ENCODE data around the gene BNIP1. TPM values are rescaled to one million over a fixed set of nuclear protein-coding genes. Genes with fewer than 3 reads are reported as not detected.

The BNIP1 gene
- total and polyA plus RNA-seq, 2 experiments from 2014 or later, result 9.2 to 19.9 TPM

DNA sequence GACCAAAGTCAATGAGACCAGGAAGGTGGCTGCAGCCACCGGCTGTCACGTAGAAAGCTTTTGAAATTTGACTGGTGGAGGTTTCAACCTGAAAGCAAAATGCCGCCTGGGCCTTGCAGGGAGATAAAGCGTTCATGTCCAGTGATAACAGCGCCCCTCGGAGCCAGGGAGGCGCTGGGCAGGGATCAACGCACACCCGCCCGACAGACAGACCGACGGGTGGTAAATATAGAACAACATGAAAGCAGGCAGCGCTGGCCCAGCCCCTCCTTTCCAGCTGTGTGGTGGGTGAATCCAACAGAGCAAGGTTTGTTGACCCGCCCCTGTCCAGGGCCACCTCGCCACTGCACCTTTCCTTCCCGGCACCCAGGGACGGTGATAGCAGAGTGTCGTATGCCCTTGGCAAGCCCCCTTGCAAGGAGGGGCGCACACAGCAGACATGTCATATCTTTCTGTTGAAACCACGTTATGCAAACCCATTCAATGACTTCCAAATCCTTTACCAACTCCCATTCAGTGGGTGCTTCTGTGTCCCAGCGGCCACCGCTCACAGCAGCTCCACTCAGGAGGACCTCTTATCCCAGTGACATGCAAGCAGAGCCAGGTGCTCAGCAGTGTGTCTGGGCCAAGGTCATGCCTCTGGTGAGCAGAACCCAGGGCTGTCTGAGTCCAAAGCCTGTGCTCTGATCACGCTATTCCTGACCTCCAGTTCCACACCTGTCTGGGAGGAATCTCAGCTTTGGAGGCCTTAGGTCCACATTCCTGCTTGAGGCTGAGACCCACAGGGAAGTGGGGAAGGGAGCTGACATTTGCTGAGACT lies 52.0 kb downstream of the BNIP1 start:
- DNase-seq (ENCODE audit: low read depth in 1 of 2, low spot score in 1 of 2), result peak in 1 of 2 donors; percentile 91
- peaks cover 46% of the 10 kb centered on the region for H3K4me1 ChIP-seq (ENCODE audit: low read depth)
- H3K36me3 ChIP-seq, result no peaks in the 10 kb centered on the region
- TF ChIP-seq, protein P1, sequence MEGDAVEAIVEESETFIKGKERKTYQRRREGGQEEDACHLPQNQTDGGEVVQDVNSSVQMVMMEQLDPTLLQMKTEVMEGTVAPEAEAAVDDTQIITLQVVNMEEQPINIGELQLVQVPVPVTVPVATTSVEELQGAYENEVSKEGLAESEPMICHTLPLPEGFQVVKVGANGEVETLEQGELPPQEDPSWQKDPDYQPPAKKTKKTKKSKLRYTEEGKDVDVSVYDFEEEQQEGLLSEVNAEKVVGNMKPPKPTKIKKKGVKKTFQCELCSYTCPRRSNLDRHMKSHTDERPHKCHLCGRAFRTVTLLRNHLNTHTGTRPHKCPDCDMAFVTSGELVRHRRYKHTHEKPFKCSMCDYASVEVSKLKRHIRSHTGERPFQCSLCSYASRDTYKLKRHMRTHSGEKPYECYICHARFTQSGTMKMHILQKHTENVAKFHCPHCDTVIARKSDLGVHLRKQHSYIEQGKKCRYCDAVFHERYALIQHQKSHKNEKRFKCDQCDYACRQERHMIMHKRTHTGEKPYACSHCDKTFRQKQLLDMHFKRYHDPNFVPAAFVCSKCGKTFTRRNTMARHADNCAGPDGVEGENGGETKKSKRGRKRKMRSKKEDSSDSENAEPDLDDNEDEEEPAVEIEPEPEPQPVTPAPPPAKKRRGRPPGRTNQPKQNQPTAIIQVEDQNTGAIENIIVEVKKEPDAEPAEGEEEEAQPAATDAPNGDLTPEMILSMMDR (IDR thresholded peaks at IDR 0.05; ENCODE audit: low read depth, low read length), result no peak
- no peaks in the 10 kb centered on the region for H3K27me3 ChIP-seq
- H3K4me3 ChIP-seq, result no peak overlapping the region
- no peaks in the 10 kb centered on the region for H3K9me3 ChIP-seq (ENCODE audit: low read depth)
- H3K27ac ChIP-seq, result peak overlapping the region; percentile 95

DNA sequence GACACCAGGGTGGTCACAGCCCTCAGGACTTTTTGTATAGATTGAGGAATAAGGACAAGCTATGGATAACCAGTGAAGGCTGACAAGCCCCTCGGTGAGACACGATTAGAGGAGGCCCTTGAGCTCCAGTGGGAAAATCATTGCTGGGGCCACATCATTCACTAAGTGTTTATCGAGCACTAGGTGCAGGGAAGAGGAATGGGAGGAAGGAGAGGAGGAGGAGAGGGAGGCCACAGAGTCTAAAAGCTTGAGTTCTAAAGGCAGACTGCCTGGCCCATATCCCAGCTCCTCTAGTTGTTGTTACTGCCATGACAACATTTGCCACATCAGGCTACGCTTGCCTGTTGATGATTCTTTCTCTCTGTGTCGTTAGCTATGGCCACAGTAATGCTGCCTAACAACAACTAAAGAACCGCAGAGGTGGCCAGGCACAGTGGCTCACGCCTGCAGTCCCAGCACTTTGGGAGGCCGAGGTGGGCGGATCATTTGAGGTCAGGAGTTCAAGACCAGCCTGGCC lies 53.1 kb downstream of the BNIP1 start:
- no peaks in the 10 kb centered on the region for H3K27me3 ChIP-seq
- H3K4me1 ChIP-seq (ENCODE audit: low read depth), result peaks cover 51% of the 10 kb centered on the region
- H3K27ac ChIP-seq, result peak overlapping the region; percentile 95
- no peaks in the 10 kb centered on the region for H3K36me3 ChIP-seq
- no peak overlapping the region for H3K4me3 ChIP-seq
- TF ChIP-seq, protein P1 (IDR thresholded peaks at IDR 0.05; ENCODE audit: low read depth, low read length), result no peak
- DNase-seq (ENCODE audit: low read depth in 1 of 2, low spot score in 1 of 2), result no peak
- H3K9me3 ChIP-seq (ENCODE audit: low read depth), result no peaks in the 10 kb centered on the region

DNA sequence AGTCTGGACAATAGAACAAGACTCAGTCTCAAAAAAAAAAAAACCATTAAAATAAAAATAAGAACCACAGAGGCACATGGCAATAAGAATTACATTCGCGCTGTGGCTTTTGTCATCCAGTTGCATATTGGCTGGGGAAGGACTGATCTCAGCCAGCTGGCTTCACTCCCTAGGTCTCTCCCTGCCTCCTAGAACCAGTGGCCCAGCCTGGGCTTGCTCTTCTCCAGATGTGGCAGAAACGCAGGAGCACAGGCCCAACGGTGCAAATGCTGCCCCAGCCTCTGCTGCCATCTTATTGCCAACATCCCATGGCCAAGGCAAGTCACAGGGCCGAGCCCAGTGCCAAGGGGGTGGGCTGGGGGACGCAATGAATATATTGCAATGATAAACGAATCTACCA lies 53.7 kb downstream of the BNIP1 start:
- no peaks in the 10 kb centered on the region for H3K27me3 ChIP-seq
- peaks cover 54% of the 10 kb centered on the region for H3K4me1 ChIP-seq (ENCODE audit: low read depth)
- DNase-seq (ENCODE audit: low read depth in 1 of 2, low spot score in 1 of 2), result no peak
- no peaks in the 10 kb centered on the region for H3K36me3 ChIP-seq
- no peaks in the 10 kb centered on the region for H3K9me3 ChIP-seq (ENCODE audit: low read depth)
- H3K27ac ChIP-seq, result peak overlapping the region; percentile 95
- H3K4me3 ChIP-seq, result no peak overlapping the region
- TF ChIP-seq, protein P1 (IDR thresholded peaks at IDR 0.05; ENCODE audit: low read depth, low read length), result no peak

DNA sequence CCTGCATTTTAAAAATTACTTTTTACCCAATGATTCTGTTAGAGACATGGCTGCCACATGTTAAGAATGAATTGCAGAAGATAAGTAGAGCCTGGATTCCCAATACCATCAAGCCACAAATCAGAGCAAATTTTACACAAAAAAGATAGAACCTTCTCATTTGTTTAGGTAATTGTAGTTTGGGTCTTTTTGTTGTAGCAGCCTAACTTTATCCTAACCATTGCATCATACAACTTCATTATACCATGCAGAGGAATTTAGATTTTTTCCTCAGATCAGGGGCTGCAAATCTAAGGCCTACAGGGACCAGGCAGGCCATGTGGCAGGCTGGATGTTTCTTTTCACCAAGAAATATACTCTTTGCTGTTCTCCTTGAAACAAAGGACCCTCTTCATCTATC lies 56.0 kb downstream of the BNIP1 start:
- Histone ChIP-seq H3K4me1 (ENCODE audit: low read depth) (peaks cover 34% of the 10 kb centered on the region), H3K27ac (no peak overlapping the region), H3K36me3 (no peaks in the 10 kb centered on the region), H3K9me3 (ENCODE audit: low read depth) (no peaks in the 10 kb centered on the region), H3K4me3 (no peak overlapping the region), H3K27me3 (no peaks in the 10 kb centered on the region)
- no peak for DNase-seq (ENCODE audit: low read depth in 1 of 2, low spot score in 1 of 2)
- TF ChIP-seq, protein P1 (IDR thresholded peaks at IDR 0.05; ENCODE audit: low read depth, low read length), result no peak

DNA sequence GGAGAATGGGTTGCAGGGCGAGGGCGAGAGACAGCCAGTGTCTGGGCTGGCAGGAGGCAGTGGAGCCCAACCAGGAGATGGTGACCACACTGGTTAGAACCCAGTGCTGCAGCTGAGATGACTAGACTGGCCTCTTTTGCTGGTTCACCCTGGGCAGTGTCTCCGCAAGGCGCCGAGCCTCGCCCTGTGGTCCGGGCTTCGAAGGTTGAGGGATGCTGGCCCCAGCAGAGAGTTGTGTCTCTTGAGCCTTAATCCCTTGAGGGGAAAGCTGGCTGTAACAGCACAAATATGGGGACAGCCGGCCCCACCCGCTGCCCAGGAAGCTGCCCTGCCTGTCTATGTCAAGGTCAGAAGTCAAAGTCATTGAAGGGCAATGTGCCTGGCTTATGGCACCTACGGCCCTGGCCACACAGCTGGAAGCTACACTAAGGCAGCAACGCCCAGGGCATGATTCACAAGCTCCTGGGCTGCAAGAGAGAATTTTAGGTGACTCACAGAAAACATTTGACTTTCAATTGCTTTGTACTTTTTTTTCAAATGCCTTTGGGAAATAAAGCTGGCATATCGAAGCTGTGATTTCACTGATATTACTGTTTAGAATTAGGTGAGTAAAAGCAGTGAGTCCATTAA lies 57.4 kb downstream of the BNIP1 start:
- Histone ChIP-seq H3K36me3 (no peaks in the 10 kb centered on the region), H3K27ac (no peak overlapping the region), H3K9me3 (ENCODE audit: low read depth) (no peaks in the 10 kb centered on the region), H3K4me1 (ENCODE audit: low read depth) (peaks cover 23% of the 10 kb centered on the region), H3K27me3 (no peaks in the 10 kb centered on the region), H3K4me3 (no peak overlapping the region)
- DNase-seq (ENCODE audit: low read depth in 1 of 2, low spot score in 1 of 2), result peak in 1 of 2 donors; percentile 49
- TF ChIP-seq, protein P1 (IDR thresholded peaks at IDR 0.05; ENCODE audit: low read depth, low read length), result no peak

Data from cardiac muscle cell (in vitro differentiated cells and primary cell).